ENCODE data around the gene SHBG.
"Not testable (repeated sequence)": the region's sequence is repeated elsewhere in the genome, so short reads cannot be mapped to it uniquely, and the experiment has no call there.

The SHBG gene

GRCh38 chr17:7611635-7612293 is 18.2 kb upstream of the SHBG start:
- no peak for DNase-seq

GRCh38 chr17:7612294-7612640 is 17.7 kb upstream of the SHBG start:
- no peak for DNase-seq

GRCh38 chr17:7613769-7614424 is 16.0 kb upstream of the SHBG start:
- DNase-seq, result peak; percentile 56

- DNase-seq, result peak; percentile 100
Observed at GRCh38 chr17:7614425-7615264, 15.3 kb upstream of the SHBG start, which contains the start of gene FXR2. FXR2 (minus strand) TSS chr17:7614897; CDS start chr17:7614532, 365 bp downstream.

- no peak for DNase-seq
Observed at GRCh38 chr17:7615265-7615747, 14.6 kb upstream of the SHBG start.

GRCh38 chr17:7618608-7619007 is 11.3 kb upstream of the SHBG start:
- DNase-seq, result no peak

GRCh38 chr17:7620835-7621234 is 9.1 kb upstream of the SHBG start:
- DNase-seq, result no peak

GRCh38 chr17:7623661-7624060 is 6.3 kb upstream of the SHBG start:
- DNase-seq, result no peak

- not testable (repeated sequence) for DNase-seq
Observed at GRCh38 chr17:7625749-7626148, 4.2 kb upstream of the SHBG start.

GRCh38 chr17:7626307-7626706 is 3.6 kb upstream of the SHBG start:
- DNase-seq, result no peak

GRCh38 chr17:7626956-7627249 is 3.0 kb upstream of the SHBG start:
- DNase-seq, result peak; percentile 88

GRCh38 chr17:7627250-7628121 is 2.4 kb upstream of the SHBG start, which contains the start of gene SAT2:
SAT2 (minus strand) TSS chr17:7627821; CDS start chr17:7627635, 186 bp downstream.
- DNase-seq, result peak; percentile 99

GRCh38 chr17:7631398-7632380 is 1.8 kb downstream of the SHBG start:
- DNase-seq, result no peak

- DNase-seq, result peak; percentile 86
Observed at GRCh38 chr17:7632492-7632894, 2.6 kb downstream of the SHBG start.

- DNase-seq, result peak; percentile 29
Observed at GRCh38 chr17:7633093-7633492, 3.2 kb downstream of the SHBG start.

- peak; percentile 92 for DNase-seq
Observed at GRCh38 chr17:7634384-7634783, 4.4 kb downstream of the SHBG start.

- no peak for DNase-seq
Observed at GRCh38 chr17:7636163-7636562, 6.2 kb downstream of the SHBG start.

- no peak for DNase-seq
Observed at GRCh38 chr17:7640783-7641182, 10.8 kb downstream of the SHBG start.

- DNase-seq, result not testable (repeated sequence)
Observed at GRCh38 chr17:7641635-7642034, 11.7 kb downstream of the SHBG start.

GRCh38 chr17:7644775-7645174 is 14.8 kb downstream of the SHBG start:
- no peak for DNase-seq

- no peak for DNase-seq
Observed at GRCh38 chr17:7646457-7646856, 16.5 kb downstream of the SHBG start.

Measured in NCI-H82 (cell line).